IMR-90 (cell line): ENCODE measurements around the gene THOP1. TPM values are rescaled to one million over a fixed set of nuclear protein-coding genes. Genes with fewer than 3 reads are reported as not detected.

Experiments
- ATAC-seq: fragments of 200-7000 bp; cut with Tn5 transposase; 2 replicates; pipeline ENCODE4 v1.9.1; 2020; ENCODE audit warnings: low read depth, mild to moderate bottlenecking, moderate library complexity
- BruUV-seq: library from RNA; stranded (reverse); fragments of 400-500 nt; replicated peaks from 2 replicates; lab custom pipeline; 2021; lab: Mats Ljungman, UMichigan
- CTCF ChIA-PET: fragments of 300-600 bp; formaldehyde crosslinking; extraction: SDS; loops from one replicate; lab custom pipeline; 2021; ENCODE audit warnings: antibody characterized with exemption; lab: Yijun Ruan, JAX
- POLR2A ChIA-PET: fragments of 300-600 bp; sonication (Branson Sonifier 250); formaldehyde crosslinking; loops from one replicate; lab custom pipeline; 2022; ENCODE audit warnings: antibody characterized with exemption; ENCODE audit not compliant: unreplicated experiment; lab: Charles Lee
- DNase-seq: peaks from one replicate; pipeline ENCODE4 v3.0.0; 2013
- H2AFZ ChIP-seq: replicated peaks from 2 replicates; pipeline ENCODE3; 2013; ENCODE audit warnings: low read length, mild to moderate bottlenecking; ENCODE audit not compliant: poor library complexity
- H2AK5ac ChIP-seq: 2 replicates; pipeline ENCODE4 v1.6.1; 2013; ENCODE audit warnings: low read depth, low read length, inconsistent platforms
- H2AK9ac ChIP-seq: replicated peaks from 2 replicates; pipeline ENCODE3; 2013; ENCODE audit warnings: mild to moderate bottlenecking, low read depth, low read length, moderate library complexity; ENCODE audit not compliant: poor library complexity
- H2BK120ac ChIP-seq: 2 replicates; pipeline ENCODE4 v1.6.1; 2013; ENCODE audit warnings: low read depth, low read length, inconsistent platforms
- H2BK15ac ChIP-seq: 3 replicates; pipeline ENCODE4 v1.6.1; 2013; ENCODE audit warnings: low read depth, low read length, inconsistent platforms
- H2BK20ac ChIP-seq: 2 replicates; pipeline ENCODE4 v1.6.1; 2013; ENCODE audit warnings: low read depth, mild to moderate bottlenecking, inconsistent platforms, low read length, moderate library complexity
- H2BK5ac ChIP-seq: 2 replicates; pipeline ENCODE4 v1.6.1; 2013; ENCODE audit warnings: mild to moderate bottlenecking, low read depth, low read length, inconsistent platforms; ENCODE audit not compliant: poor library complexity, severe bottlenecking
- H3K14ac ChIP-seq: replicated peaks from 2 replicates; pipeline ENCODE4 v1.6.1; 2013; ENCODE audit warnings: low read depth, low read length, inconsistent platforms
- H3K18ac ChIP-seq: 2 replicates; pipeline ENCODE4 v1.6.1; 2013; ENCODE audit warnings: low read depth, low read length, control low read depth
- H3K23ac ChIP-seq: 2 replicates; pipeline ENCODE4 v1.6.1; 2013; ENCODE audit warnings: low read depth, low read length, inconsistent platforms
- H3K27ac ChIP-seq: 2 replicates; pipeline ENCODE4 v1.5.1; 2013; ENCODE audit warnings: mild to moderate bottlenecking, control low read depth, low read length; ENCODE audit not compliant: insufficient read depth
- H3K27me3 ChIP-seq: 2 replicates; pipeline ENCODE4 v1.6.1; 2013; ENCODE audit warnings: low read length; ENCODE audit not compliant: control insufficient read depth, insufficient read depth
- H3K36me3 ChIP-seq: 2 replicates; pipeline ENCODE4 v1.6.1; 2013; ENCODE audit warnings: low read length, mixed read lengths; ENCODE audit not compliant: control insufficient read depth, insufficient read depth
- H3K4ac ChIP-seq: 2 replicates; pipeline ENCODE4 v1.6.1; 2013; ENCODE audit warnings: low read depth, low read length, inconsistent platforms
- H3K4me1 ChIP-seq: 2 replicates; pipeline ENCODE4 v1.6.1; 2013; ENCODE audit warnings: low read length, mixed read lengths; ENCODE audit not compliant: control insufficient read depth, insufficient read depth
- H3K4me2 ChIP-seq: 2 replicates; pipeline ENCODE4 v1.6.1; 2013; ENCODE audit warnings: low read depth, mild to moderate bottlenecking, control low read depth, low read length, moderate library complexity
- H3K4me3 ChIP-seq: 2 replicates; pipeline ENCODE4 v1.5.1; 2013; ENCODE audit warnings: low read depth, mild to moderate bottlenecking, control low read depth, low read length, moderate library complexity; ENCODE audit not compliant: insufficient read depth
- H3K56ac ChIP-seq: 2 replicates; pipeline ENCODE4 v1.6.1; 2013; ENCODE audit warnings: low read length, inconsistent platforms; ENCODE audit not compliant: insufficient read depth; ENCODE audit errors: extremely low read depth
- H3K79me1 ChIP-seq, 2 experiments: 2 replicates each; pipeline ENCODE4 v1.6.1; 2013; ENCODE audit warnings: low read length in 2 of 2, inconsistent platforms in 1 of 2, low read depth in 1 of 2
- H3K9ac ChIP-seq: 2 replicates; pipeline ENCODE4 v1.6.1; 2013; ENCODE audit warnings: low read depth, low read length, control low read depth
- H3K9me1 ChIP-seq: 2 replicates; pipeline ENCODE4 v1.6.1; 2013; ENCODE audit warnings: low read length, inconsistent platforms; ENCODE audit not compliant: insufficient read depth
- H3K9me3 ChIP-seq: 2 replicates; pipeline ENCODE4 v1.6.1; 2013; ENCODE audit warnings: low read length; ENCODE audit not compliant: control insufficient read depth, insufficient read depth
- H4K20me1 ChIP-seq: 2 replicates; pipeline ENCODE4 v1.6.1; 2013; ENCODE audit warnings: low read length, inconsistent platforms; ENCODE audit not compliant: insufficient read depth
- H4K5ac ChIP-seq: 2 replicates; pipeline ENCODE4 v1.6.1; 2013; ENCODE audit warnings: mild to moderate bottlenecking, low read depth, low read length, control low read depth
- H4K8ac ChIP-seq, 2 experiments: 2 replicates each; pipeline ENCODE4 v1.6.1; 2013; ENCODE audit warnings: low read depth in 2 of 2, low read length in 2 of 2, control low read depth in 1 of 2, inconsistent platforms in 1 of 2
- H4K91ac ChIP-seq: 2 replicates; pipeline ENCODE4 v1.6.1; 2013; ENCODE audit warnings: low read depth, low read length, inconsistent platforms; ENCODE audit not compliant: insufficient read depth
- BHLHE40 ChIP-seq: fragments of 150-350 bp; IDR thresholded peaks from 2 replicates; pipeline ENCODE4 v1.6.1; 2016; ENCODE audit warnings: mild to moderate bottlenecking, low read depth, low read length
- CEBPB ChIP-seq: IDR thresholded peaks from 2 replicates; pipeline ENCODE4 v1.6.1; 2012; ENCODE audit warnings: low read depth, low read length, improper control_type of control experiment
- CHD1 ChIP-seq: IDR thresholded peaks from 2 replicates; pipeline ENCODE4 v1.6.1; 2012; ENCODE audit warnings: low read depth, low read length, improper control_type of control experiment
- FOS ChIP-seq: fragments of 150-350 bp; IDR thresholded peaks from 2 replicates; pipeline ENCODE4 v1.6.1; 2016; ENCODE audit warnings: low read depth, low read length
- MAFK ChIP-seq: IDR thresholded peaks from 2 replicates; pipeline ENCODE4 v1.6.1; 2012; ENCODE audit warnings: low read depth, low read length, improper control_type of control experiment
- MAZ ChIP-seq: IDR thresholded peaks from 2 replicates; pipeline ENCODE4 v1.6.1; 2012; ENCODE audit warnings: low read depth, mild to moderate bottlenecking, low read length, improper control_type of control experiment, moderate library complexity, borderline replicate concordance
- MXI1 ChIP-seq: IDR thresholded peaks from 2 replicates; pipeline ENCODE4 v1.6.1; 2012; ENCODE audit warnings: low read depth, mild to moderate bottlenecking, low read length, moderate library complexity, borderline replicate concordance
- POLR2A ChIP-seq: IDR thresholded peaks from 2 replicates; pipeline ENCODE4 v1.6.1; 2012; ENCODE audit warnings: mild to moderate bottlenecking, low read depth, low read length
- RAD21 ChIP-seq: IDR thresholded peaks from 2 replicates; pipeline ENCODE4 v1.6.1; 2012; ENCODE audit warnings: low read length, improper control_type of control experiment
- SMC3 ChIP-seq: fragments of 150-350 bp; IDR thresholded peaks from 2 replicates; pipeline ENCODE4 v1.6.1; 2016; ENCODE audit warnings: low read depth, mild to moderate bottlenecking, antibody characterized with exemption, low read length, moderate library complexity
- WGBS, 2 experiments: methylation state at CpG; one replicate each; pipeline versions ENCODE4 v1.1.5 to v1.1.7; 2013; ENCODE audit warnings: missing lambda C conversion rate in 2 of 2; ENCODE audit not compliant: insufficient read length in 1 of 2; ENCODE audit errors: extremely low coverage in 2 of 2; 5-methylcytosine and 5-hydroxymethylcytosine counted together
- dilution Hi-C: fragments of 300-500 bp; cut with HindIII; formaldehyde crosslinking; loops from one replicate; pipeline ENCODE4 v1.14.3; 2018; ENCODE audit warnings: low sequenced_read_pairs; ENCODE audit not compliant: unreplicated experiment
- in situ Hi-C: fragments of 300-500 bp; cut with MboI; formaldehyde crosslinking; loops from 3 replicates; pipeline ENCODE4 v1.14.3; 2019; ENCODE audit warnings: low sequenced_read_pairs, inconsistent platforms, mixed read lengths
- intact Hi-C: fragments of 100-400 bp; cut with micrococcal nuclease; formaldehyde crosslinking; loops from 2 replicates; pipeline ENCODE4 v1.10.0; 2022
- polyA plus RNA-seq, 3 experiments: library from polyadenylated mRNA; depleted of rRNA; stranded (reverse); fragments of >200 nt; gene quantifications; 2 replicates each; pipeline ENCODE4 v1.2.3, GENCODE V29; 2012; ENCODE audit warnings: low replicate concordance in 1 of 3
- total RNA-seq: library from RNA; depleted of rRNA; stranded (reverse); fragments of >200 nt; gene quantifications from 2 replicates; pipeline ENCODE4 v1.2.3, GENCODE V29; 2012
- TF ChIP-seq, protein P1 (sequence below): fragments of 150-350 bp; IDR thresholded peaks from 2 replicates; pipeline ENCODE4 v1.6.1; 2017; ENCODE audit warnings: mild to moderate bottlenecking, antibody characterized with exemption, low read length, low read depth
- TF ChIP-seq, protein P2 (sequence below): fragments of 150-350 bp; IDR thresholded peaks from 2 replicates; pipeline ENCODE4 v1.6.1; 2016; ENCODE audit warnings: low read depth, mild to moderate bottlenecking, low read length, moderate library complexity, borderline replicate concordance
- TF ChIP-seq, protein P3 (sequence below): conservative IDR thresholded peaks from 2 replicates; pipeline ENCODE4 v1.5.1; 2012; ENCODE audit warnings: mild to moderate bottlenecking, low read depth, low read length, improper control_type of control experiment

THOP1 gene
- total and polyA plus RNA-seq, 2 of the 4 experiments (the other 2 are of a cell fraction): 57.5 to 91.9 TPM

- POLR2A ChIA-PET: no interaction called here
- H3K56ac ChIP-seq: no peak overlapping the region
- no TSS peak for BruUV-seq
- H3K27me3 ChIP-seq: no peaks in the 10 kb centered on the region
- no peak overlapping the region for H2BK15ac ChIP-seq
- peaks cover 0 to 13% of the 10 kb centered on the region in 2 experiments; a peak in 3 of 4 replicates for H3K79me1 ChIP-seq
- H3K14ac ChIP-seq: no peak overlapping the region
- no peaks in the 10 kb centered on the region for H3K9me3 ChIP-seq
- no peak overlapping the region for H2BK120ac ChIP-seq
- H4K91ac ChIP-seq: no peak overlapping the region
- 99% methylated on average over 8 of the region's 17 CpGs; no CpG with 5 or more reads in 1 of the 2 experiments for WGBS, 2 experiments
- no peak overlapping the region for H3K4me2 ChIP-seq
- no peak for DNase-seq
- H3K4me3 ChIP-seq: no peak overlapping the region
- CTCF ChIA-PET: no interaction called here
- H2AFZ ChIP-seq: no peak overlapping the region
- no peak overlapping the region for H3K4ac ChIP-seq
- no peak overlapping the region for H2BK20ac ChIP-seq
- H2AK9ac ChIP-seq: no peak overlapping the region
- H4K20me1 ChIP-seq: peaks cover 1% of the 10 kb centered on the region
- no peak overlapping the region for H2BK5ac ChIP-seq
- peaks cover 75% of the 10 kb centered on the region for H3K36me3 ChIP-seq
- no peak overlapping the region for H2AK5ac ChIP-seq
- no peak overlapping the region for H3K18ac ChIP-seq
- intact Hi-C loops (no loop called here), dilution Hi-C loops (no loop called here), in situ Hi-C loops (no loop called here)
- no peak overlapping the region for H3K27ac ChIP-seq
- H3K9me1 ChIP-seq: no peaks in the 10 kb centered on the region; the same call in 1 of the 2 replicates
- no peak overlapping the region for H3K9ac ChIP-seq
- no peak for TF ChIP-seq CHD1
- TF ChIP-seq BHLHE40: no peak
- no peak for TF ChIP-seq SMC3
- TF ChIP-seq FOS: no peak
- no peak for TF ChIP-seq MAZ
- TF ChIP-seq, protein P1, sequence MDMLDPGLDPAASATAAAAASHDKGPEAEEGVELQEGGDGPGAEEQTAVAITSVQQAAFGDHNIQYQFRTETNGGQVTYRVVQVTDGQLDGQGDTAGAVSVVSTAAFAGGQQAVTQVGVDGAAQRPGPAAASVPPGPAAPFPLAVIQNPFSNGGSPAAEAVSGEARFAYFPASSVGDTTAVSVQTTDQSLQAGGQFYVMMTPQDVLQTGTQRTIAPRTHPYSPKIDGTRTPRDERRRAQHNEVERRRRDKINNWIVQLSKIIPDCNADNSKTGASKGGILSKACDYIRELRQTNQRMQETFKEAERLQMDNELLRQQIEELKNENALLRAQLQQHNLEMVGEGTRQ: no peak
- TF ChIP-seq MAFK: no peak
- TF ChIP-seq POLR2A: no peak
- TF ChIP-seq MXI1: no peak
- TF ChIP-seq, protein P2, sequence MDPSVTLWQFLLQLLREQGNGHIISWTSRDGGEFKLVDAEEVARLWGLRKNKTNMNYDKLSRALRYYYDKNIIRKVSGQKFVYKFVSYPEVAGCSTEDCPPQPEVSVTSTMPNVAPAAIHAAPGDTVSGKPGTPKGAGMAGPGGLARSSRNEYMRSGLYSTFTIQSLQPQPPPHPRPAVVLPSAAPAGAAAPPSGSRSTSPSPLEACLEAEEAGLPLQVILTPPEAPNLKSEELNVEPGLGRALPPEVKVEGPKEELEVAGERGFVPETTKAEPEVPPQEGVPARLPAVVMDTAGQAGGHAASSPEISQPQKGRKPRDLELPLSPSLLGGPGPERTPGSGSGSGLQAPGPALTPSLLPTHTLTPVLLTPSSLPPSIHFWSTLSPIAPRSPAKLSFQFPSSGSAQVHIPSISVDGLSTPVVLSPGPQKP: no peak
- TF ChIP-seq RAD21: no peak
- TF ChIP-seq, protein P3, sequence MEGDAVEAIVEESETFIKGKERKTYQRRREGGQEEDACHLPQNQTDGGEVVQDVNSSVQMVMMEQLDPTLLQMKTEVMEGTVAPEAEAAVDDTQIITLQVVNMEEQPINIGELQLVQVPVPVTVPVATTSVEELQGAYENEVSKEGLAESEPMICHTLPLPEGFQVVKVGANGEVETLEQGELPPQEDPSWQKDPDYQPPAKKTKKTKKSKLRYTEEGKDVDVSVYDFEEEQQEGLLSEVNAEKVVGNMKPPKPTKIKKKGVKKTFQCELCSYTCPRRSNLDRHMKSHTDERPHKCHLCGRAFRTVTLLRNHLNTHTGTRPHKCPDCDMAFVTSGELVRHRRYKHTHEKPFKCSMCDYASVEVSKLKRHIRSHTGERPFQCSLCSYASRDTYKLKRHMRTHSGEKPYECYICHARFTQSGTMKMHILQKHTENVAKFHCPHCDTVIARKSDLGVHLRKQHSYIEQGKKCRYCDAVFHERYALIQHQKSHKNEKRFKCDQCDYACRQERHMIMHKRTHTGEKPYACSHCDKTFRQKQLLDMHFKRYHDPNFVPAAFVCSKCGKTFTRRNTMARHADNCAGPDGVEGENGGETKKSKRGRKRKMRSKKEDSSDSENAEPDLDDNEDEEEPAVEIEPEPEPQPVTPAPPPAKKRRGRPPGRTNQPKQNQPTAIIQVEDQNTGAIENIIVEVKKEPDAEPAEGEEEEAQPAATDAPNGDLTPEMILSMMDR: no peak
- TF ChIP-seq CEBPB: no peak
- H4K8ac ChIP-seq: no peak overlapping the region
- H3K4me1 ChIP-seq: no peaks in the 10 kb centered on the region
- no peak overlapping the region for H4K5ac ChIP-seq
- no peak overlapping the region for H3K23ac ChIP-seq
- no peak for ATAC-seq
Measured at GRCh38 chr19:2758601-2759313, 26.5 kb upstream of the THOP1 start.
